Effector memory CD4-positive, alpha-beta T cell (primary cell): Measurements from ENCODE around the gene IPO11.

Source experiments
- DNase-seq, 3 donors: peaks; one replicate each; pipeline ENCODE4 v3.0.0-alpha.2; 2020
- H3K27ac ChIP-seq: 2 replicates; pipeline ENCODE4 v1.7.0; 2013; ENCODE audit warnings: mild to moderate bottlenecking, low read length, moderate library complexity; ENCODE audit not compliant: insufficient read depth, poor library complexity, severe bottlenecking
- H3K27me3 ChIP-seq: replicated peaks from 2 replicates; pipeline ENCODE4 v1.7.0; 2013; ENCODE audit warnings: mild to moderate bottlenecking, low read length; ENCODE audit not compliant: insufficient read depth, control insufficient read depth, poor library complexity, severe bottlenecking
- H3K36me3 ChIP-seq: 2 replicates; pipeline ENCODE4 v1.7.0; 2013; ENCODE audit warnings: mild to moderate bottlenecking, low read length, moderate library complexity; ENCODE audit not compliant: control insufficient read depth, insufficient read depth
- H3K4me1 ChIP-seq: 2 replicates; pipeline ENCODE4 v1.7.0; 2013; ENCODE audit warnings: low read length, mild to moderate bottlenecking; ENCODE audit not compliant: control insufficient read depth, insufficient read depth, poor library complexity, severe bottlenecking
- H3K4me3 ChIP-seq: 2 replicates; pipeline ENCODE4 v1.7.0; 2013; ENCODE audit warnings: low read length, low read depth, mild to moderate bottlenecking; ENCODE audit not compliant: insufficient read depth, poor library complexity, severe bottlenecking
- H3K9me3 ChIP-seq: 2 replicates; pipeline ENCODE4 v1.7.0; 2013; ENCODE audit warnings: mild to moderate bottlenecking, low read length, moderate library complexity; ENCODE audit not compliant: control insufficient read depth

Gene IPO11

GRCh38 chr5:62576570-62577170, 164.1 kb downstream of the IPO11 start:
- no peaks in the 10 kb centered on the region for H3K27me3 ChIP-seq
- no peak overlapping the region for H3K4me3 ChIP-seq
- no peak for DNase-seq
- no peak overlapping the region for H3K27ac ChIP-seq
- H3K4me1 ChIP-seq, result no peaks in the 10 kb centered on the region
- H3K9me3 ChIP-seq, result no peaks in the 10 kb centered on the region
- H3K36me3 ChIP-seq, result no peaks in the 10 kb centered on the region

- Histone ChIP-seq H3K4me1 (no peaks in the 10 kb centered on the region), H3K36me3 (no peaks in the 10 kb centered on the region), H3K27ac (no peak overlapping the region), H3K27me3 (no peaks in the 10 kb centered on the region), H3K4me3 (no peak overlapping the region), H3K9me3 (no peaks in the 10 kb centered on the region)
- no peak for DNase-seq
Observed at GRCh38 chr5:62577488-62577887, 164.9 kb downstream of the IPO11 start.

- no peaks in the 10 kb centered on the region for H3K36me3 ChIP-seq
- no peaks in the 10 kb centered on the region for H3K27me3 ChIP-seq
- H3K4me3 ChIP-seq, result peak within 1 kb of the TSS; percentile 26
- H3K9me3 ChIP-seq, result no peaks in the 10 kb centered on the region
- H3K27ac ChIP-seq, result peak within 1 kb of the TSS; percentile 20
- H3K4me1 ChIP-seq, result no peaks in the 10 kb centered on the region
- peak in 1 of 3 donors; percentile 1 for DNase-seq
Observed at GRCh38 chr5:62578540-62578939, 166.0 kb downstream of the IPO11 start, which contains the start of gene LRRC70. LRRC70 (plus strand) TSS chr5:62578819; CDS start chr5:62579439, 620 bp downstream.

- H3K9me3 ChIP-seq, result no peaks in the 10 kb centered on the region
- H3K4me1 ChIP-seq, result peaks cover 2% of the 10 kb centered on the region
- no peak for DNase-seq
- no peak overlapping the region for H3K4me3 ChIP-seq
- H3K27me3 ChIP-seq, result no peaks in the 10 kb centered on the region
- H3K36me3 ChIP-seq, result no peaks in the 10 kb centered on the region
- H3K27ac ChIP-seq, result no peak overlapping the region
Observed at GRCh38 chr5:62579761-62580160, 167.2 kb downstream of the IPO11 start.

GRCh38 chr5:62581836-62582597, 169.5 kb downstream of the IPO11 start:
- peaks cover 2% of the 10 kb centered on the region for H3K4me1 ChIP-seq
- no peak overlapping the region for H3K27ac ChIP-seq
- no peak overlapping the region for H3K4me3 ChIP-seq
- no peaks in the 10 kb centered on the region for H3K9me3 ChIP-seq
- no peaks in the 10 kb centered on the region for H3K27me3 ChIP-seq
- H3K36me3 ChIP-seq, result no peaks in the 10 kb centered on the region
- DNase-seq, result no peak

GRCh38 chr5:62584391-62584790, 171.8 kb downstream of the IPO11 start:
- H3K27me3 ChIP-seq, result no peaks in the 10 kb centered on the region
- no peak overlapping the region for H3K4me3 ChIP-seq
- peaks cover 2% of the 10 kb centered on the region for H3K4me1 ChIP-seq
- DNase-seq, result no peak
- H3K36me3 ChIP-seq, result no peaks in the 10 kb centered on the region
- no peaks in the 10 kb centered on the region for H3K9me3 ChIP-seq
- no peak overlapping the region for H3K27ac ChIP-seq

- Histone ChIP-seq H3K27ac (no peak overlapping the region), H3K9me3 (no peaks in the 10 kb centered on the region), H3K4me1 (peaks cover 2% of the 10 kb centered on the region), H3K36me3 (no peaks in the 10 kb centered on the region), H3K27me3 (no peaks in the 10 kb centered on the region), H3K4me3 (no peak overlapping the region)
- no peak for DNase-seq
Observed at GRCh38 chr5:62585306-62585705, 172.7 kb downstream of the IPO11 start.

- H3K36me3 ChIP-seq, result no peaks in the 10 kb centered on the region
- peaks cover 2% of the 10 kb centered on the region for H3K4me1 ChIP-seq
- no peaks in the 10 kb centered on the region for H3K9me3 ChIP-seq
- DNase-seq, result no peak
- H3K4me3 ChIP-seq, result no peak overlapping the region
- no peak overlapping the region for H3K27ac ChIP-seq
- no peaks in the 10 kb centered on the region for H3K27me3 ChIP-seq
Observed at GRCh38 chr5:62585751-62586150, 173.2 kb downstream of the IPO11 start.

GRCh38 chr5:62587737-62588136, 175.2 kb downstream of the IPO11 start:
- no peak overlapping the region for H3K4me3 ChIP-seq
- DNase-seq, result no peak

GRCh38 chr5:62588668-62589067, 176.1 kb downstream of the IPO11 start:
- DNase-seq, result no peak
- H3K9me3 ChIP-seq, result no peaks in the 10 kb centered on the region
- no peaks in the 10 kb centered on the region for H3K27me3 ChIP-seq
- H3K4me3 ChIP-seq, result no peak overlapping the region
- H3K27ac ChIP-seq, result no peak overlapping the region
- H3K36me3 ChIP-seq, result peaks cover 4% of the 10 kb centered on the region
- peaks cover 2% of the 10 kb centered on the region for H3K4me1 ChIP-seq

More at GRCh38 chr5:62587737-62588136, 175.2 kb downstream of the IPO11 start:
- no peak overlapping the region for H3K27ac ChIP-seq
- no peaks in the 10 kb centered on the region for H3K27me3 ChIP-seq
- peaks cover 4% of the 10 kb centered on the region for H3K36me3 ChIP-seq
- peaks cover 2% of the 10 kb centered on the region for H3K4me1 ChIP-seq
- no peaks in the 10 kb centered on the region for H3K9me3 ChIP-seq
